GM10847 (cell line): ENCODE results near the gene SLC27A2.

Source experiments
- POLR2A ChIP-seq: IDR thresholded peaks from 2 replicates; pipeline ENCODE4 v1.6.1; 2011; ENCODE audit not compliant: insufficient read length; ENCODE audit errors: extremely low read depth

The SLC27A2 gene

DNA sequence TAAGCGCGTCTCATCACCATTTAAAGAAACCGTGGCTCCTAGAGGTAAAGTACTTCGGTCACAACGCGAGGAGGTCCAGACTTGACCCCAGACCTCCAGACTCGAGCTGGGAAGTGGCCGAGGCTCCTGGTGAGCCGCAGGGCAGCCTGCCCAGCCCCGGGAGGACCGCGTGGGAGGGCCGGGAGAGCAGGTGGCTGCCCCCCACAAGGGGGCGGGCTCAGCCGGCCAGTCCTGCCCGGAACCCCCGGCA is at the start of gene SLC27A2:
SLC27A2 (plus strand) TSS at position 228 of the 250 bp plus-strand sequence. CDS start 232 bp downstream, outside the sequence.
- TF ChIP-seq POLR2A = no peak

DNA sequence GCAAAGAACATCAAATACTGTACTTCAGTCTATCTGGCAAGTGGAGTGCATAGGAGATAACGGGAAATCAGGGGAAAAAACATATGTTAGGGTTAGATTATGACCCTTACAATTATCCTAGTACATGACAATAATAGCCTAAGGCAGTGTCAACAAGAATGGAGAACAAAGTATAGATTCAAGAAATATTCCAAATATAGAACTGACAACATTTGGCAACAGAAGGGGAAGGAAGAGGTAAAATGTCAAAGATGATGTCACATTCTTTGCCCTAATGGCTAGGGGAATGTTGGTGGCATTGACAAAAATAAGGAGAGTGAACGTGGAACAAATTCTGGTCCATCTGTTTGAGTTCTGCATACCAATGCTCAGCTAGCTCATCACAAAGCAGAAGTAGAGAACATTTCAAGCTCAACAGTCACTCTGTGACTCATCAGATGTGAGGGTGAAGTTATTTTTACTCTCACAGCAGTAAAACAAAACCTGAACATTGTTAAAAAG is 47.4 kb upstream of the SLC27A2 start:
- no peak for TF ChIP-seq POLR2A

DNA sequence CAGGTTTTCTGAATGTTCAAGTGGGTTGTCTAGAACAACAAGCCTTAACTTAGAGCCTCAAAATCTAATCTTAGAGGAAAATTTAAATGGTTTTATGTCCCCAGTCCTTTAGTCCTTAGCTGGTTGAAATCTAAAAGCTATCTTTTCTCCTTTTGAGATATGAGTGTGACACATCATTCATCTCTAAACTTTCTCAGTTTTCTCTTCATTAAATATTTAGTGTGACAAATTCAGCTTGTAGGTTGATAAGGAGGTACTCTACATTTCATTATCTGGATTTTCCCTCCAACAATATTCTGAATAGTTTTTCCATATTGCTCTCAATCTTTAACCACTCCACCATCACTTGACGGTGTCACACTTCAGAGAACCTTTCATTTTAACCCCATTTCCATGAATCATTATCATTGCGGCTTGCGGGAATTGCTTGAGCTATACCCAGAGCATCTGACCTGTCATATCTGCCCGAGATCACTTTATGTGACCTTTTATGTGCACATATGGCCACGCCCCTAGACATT is 46.9 kb upstream of the SLC27A2 start:
- no peak for TF ChIP-seq POLR2A

DNA sequence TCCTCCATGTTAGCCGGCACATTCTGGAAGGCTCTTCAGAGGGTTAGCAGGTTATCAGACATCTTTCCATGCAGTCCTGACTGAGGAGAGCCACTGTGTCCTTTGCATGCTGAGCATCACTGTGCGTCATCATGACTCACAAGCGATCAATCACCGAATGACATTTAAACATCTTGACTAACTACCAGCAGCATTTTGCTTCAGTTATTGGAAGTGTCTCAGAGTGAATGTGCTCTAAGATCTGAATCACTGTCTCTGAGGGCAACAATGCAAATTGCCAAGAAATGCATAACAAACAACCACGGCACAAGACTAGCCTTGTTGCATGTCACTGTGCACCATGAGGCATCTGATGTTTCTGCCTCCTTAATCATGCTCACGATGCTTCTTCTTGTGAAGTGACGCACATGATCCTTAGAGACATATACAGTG is 44.6 kb upstream of the SLC27A2 start:
- no peak for TF ChIP-seq POLR2A

DNA sequence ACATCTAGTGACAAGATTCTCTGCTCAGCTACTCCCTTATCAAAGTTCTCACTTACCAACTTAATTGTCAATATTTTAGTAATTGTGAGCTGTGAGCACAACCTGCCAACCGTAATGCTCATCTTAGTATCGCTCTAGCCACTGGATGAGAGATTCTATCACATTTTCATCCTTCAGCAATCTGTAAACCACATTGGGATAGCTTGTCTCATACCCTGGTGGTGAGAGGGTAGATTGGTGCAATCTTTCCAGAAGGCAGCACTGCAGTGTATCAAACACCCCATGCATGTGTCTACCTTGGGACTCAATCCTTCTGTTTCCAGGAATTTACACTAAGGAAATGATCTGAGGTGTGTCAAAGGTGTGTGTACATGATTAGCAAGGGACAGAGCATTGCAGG is 44.1 kb upstream of the SLC27A2 start:
- TF ChIP-seq POLR2A = no peak

DNA sequence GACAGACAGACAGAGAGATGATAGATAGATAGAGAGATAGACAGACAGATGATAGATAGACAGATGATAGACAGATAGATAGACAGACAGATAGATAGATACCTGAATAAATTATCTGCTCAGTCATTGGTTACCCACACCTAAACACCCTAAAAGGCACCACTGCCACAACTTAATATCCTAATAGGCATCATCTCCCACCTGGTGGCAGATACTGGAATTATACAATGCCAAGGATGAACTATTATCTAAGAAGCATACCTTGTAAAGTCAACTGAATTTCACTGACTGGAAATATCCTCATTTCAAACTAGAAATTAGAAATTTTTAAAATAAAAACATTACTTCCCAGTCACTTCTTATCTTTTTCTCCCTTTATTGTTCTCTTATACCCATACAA is 43.6 kb upstream of the SLC27A2 start:
- TF ChIP-seq POLR2A = no peak

DNA sequence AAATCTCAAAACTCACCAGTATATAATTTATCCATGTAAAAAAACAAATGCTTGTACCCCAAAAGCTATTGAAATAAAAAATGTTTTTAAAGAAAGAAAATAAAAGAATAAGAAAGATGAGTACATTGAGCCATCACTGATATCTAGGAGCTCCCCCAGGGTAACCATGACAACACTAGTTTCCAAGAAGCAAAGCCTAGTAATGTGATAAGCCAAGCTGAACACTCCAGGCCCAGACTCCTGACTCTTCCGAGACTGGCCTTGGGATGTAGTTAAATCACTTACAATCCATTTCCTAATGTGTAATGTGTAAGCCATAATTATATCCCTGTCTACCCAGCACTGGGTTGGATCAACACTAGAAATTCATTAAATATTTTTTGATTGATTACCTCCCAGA is 41.9 kb upstream of the SLC27A2 start:
- TF ChIP-seq POLR2A = no peak

DNA sequence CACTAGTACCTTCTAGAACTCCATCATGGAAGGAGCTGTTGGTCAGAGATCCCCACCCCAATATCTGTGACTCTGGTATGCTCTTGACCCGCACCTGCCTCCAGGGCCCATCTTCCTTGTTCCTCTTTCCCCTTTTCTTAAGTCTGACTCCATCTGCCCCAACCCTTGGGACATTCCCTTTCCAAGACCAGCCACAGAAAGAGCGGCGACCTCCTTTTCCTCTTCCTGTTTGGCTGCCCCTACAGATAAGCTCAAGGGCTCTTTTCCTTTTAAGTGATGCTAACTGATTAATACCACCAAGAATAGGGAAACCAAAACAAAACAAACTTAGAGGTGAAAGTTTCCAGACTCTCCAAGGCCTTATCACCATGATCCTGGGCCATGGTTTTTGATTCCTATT is 41.0 kb upstream of the SLC27A2 start:
- no peak for TF ChIP-seq POLR2A

DNA sequence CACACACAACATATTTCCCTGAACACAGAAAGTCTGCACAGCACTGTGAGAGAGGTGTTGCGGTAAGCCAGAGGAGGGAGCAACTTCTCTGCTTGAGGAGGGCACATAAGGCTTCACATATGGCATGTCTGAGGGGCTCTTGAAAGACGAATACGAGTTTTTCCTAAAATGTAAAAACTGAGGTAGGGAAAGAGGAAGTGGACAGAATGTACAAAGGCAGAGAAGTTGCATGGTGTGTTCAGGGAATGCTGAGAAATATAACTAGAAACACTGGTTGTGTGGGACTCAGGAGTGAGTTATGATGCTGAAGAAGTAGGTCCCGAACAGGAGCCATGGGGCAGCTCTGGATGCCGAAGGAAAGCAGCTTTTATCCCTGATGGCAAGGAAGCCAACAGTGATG is 40.1 kb upstream of the SLC27A2 start:
- TF ChIP-seq POLR2A = no peak

DNA sequence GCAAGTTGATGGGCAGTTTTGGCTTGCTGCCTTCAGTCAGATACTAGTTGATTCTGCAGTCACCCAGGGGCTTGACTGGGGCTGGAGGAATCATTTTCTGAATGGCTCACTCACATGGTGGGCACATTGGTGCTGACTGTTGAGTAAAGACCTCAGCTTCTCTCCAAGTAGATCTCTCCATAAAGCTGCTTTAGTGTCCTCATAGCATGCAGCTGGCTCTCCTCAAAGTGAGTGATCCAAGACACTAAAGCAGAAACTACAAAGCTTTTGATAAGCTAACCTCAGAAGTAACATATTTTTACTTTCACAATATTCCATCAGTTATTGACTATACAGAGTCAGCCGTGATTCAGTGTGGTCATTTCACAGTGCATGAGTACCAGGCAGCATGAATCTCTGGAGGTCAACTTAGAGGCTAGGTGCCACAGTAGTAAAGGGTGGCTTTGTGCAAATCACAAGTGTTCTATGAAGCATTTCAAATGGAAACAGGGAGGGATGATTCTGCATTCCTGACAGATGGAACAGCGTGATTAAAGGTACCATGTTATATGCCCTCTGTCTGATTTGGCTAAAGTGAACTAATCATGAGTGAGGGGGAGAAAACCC is 38.6 kb upstream of the SLC27A2 start:
- TF ChIP-seq POLR2A = no peak

DNA sequence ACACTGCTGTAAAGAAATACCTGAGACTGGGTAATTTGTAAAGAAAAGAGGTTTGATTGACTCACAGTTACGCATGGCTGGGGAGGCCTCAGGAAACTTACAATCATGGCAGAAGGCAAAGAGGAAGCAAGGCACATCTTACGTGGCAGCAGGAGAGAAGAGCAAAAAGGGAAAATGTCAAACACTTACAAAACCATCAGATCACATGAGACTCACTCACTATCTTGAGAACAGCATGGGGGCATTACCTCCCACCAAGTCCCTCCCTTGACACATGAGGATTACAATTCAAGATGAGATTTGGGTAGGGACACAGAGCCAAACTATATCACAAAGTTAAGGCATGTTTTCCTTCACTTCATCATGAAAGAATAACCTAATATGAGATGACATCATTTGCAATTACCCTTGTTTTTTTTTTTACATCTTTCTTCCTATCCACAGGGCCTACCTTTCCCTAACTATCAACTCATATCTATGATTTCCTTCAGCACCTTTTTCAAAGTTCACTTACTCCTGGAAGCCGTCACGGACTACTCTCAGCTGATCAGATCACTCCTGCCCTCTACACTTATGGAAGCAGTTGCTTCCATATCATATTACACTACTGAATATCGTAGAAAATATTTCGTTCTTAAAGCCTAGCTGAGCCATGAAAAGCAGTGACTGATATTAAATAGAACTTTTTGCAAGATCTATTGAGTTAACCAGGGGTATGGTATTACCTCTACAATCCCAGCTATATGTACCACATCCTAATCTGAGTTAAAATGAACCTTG is 37.5 kb upstream of the SLC27A2 start:
- no peak for TF ChIP-seq POLR2A

DNA sequence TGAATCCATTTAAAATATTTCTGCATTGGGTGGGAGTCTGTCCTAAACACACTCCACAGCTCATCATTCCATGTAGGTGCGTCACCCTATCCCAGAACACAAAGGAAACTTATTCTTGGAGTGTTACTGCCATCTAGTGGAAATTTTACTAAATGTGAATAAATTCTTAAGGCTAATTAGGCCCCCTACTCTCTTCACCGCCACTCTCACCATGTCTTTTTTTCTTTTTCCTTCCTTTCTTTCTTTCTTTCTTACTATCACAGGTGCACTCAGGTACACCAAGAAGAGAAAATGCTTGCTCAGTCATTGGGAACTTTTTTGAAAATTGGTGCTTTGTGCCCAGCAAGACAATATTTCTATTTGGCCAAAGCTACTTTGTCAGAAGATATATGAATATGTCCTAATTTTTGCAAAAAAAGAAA is 36.5 kb upstream of the SLC27A2 start:
- no peak for TF ChIP-seq POLR2A

DNA sequence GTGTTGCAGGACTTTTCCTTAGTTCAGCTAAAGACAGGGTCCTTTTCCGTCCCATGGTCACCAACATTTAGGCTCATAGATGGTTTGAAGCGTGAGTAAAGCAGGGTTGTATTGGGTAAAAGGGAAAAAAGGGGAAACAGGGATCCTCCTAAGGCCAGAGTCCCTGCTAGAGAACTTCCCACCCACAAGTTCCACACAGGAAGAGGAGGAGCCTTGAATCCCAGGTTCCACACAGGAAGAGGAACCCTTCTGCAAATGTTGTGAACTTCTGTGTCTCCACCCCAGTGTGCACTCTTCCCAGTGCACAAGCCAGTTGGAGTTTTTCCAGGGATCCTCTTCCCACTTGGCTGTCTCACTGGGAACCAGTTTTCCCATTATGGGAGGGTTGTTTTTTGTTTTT is 35.4 kb upstream of the SLC27A2 start:
- no peak for TF ChIP-seq POLR2A

DNA sequence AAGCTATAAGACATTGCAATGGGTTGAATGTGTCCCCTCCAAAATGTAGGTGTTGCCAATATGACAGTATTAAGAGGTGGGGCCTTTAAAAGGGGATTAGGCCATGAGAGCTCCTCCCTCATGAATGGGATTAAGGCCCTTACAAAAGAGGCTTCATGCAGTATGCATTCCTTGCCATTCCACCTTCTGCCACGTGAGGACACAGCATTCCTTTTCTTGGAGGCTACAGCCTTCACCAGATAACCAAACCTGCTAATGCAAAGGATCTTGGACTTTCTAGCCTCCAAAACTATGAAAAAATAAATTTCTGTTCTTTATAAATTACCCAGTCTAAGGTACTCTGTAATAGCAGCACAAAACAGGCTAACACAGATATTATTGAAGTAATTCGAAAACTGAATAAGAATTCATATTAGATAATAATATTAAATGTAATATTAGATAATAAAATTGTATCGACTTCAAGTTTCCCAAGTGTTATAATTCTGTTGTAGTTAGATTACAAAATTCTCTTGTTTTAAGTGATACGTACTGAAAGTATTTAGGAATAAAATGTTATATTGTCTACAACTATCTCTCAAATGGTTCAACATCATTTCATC is 33.5 kb upstream of the SLC27A2 start:
- no peak for TF ChIP-seq POLR2A

DNA sequence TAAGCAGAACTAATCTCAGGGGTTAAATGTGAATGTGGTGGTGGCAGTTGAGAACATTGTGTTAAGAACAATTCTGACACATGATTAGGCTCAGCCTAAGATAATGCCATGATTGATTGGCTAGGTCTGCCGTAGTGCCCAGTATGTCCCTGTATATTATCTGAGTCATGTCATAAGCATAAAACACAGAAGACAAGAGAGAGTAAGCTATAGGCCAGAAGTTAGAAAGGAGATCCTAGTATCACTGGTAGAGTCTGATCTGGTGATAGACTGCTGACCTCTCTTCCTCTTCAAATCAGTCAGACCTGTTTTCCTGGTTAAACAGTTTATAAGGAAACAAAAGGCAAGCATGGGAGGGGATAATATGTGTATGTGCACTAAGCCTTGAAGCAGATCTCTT is 32.9 kb upstream of the SLC27A2 start:
- TF ChIP-seq POLR2A = no peak

DNA sequence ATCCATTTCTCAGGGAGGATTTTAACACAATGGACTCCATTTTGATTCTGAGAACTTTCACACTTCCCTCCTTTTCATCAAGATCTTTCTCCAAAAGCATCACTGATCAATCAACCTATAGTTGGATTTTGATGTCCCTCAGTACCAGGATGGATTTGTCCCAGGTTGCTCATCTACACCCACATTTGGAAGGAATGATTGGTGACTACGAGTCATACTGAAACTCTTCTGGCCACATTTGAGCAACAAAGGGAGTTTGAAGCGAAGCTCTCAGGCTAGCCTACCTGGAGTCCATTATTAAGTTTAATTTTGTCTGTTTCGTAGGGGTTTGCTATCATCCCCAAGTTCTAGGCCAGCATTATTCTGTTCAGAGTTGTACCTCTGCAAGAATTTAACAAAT is 31.6 kb upstream of the SLC27A2 start:
- no peak for TF ChIP-seq POLR2A
